OCI-LY1 (cell line): ENCODE data around the gene SLC3A2.
"Not testable (repeated sequence)": the region's sequence is repeated elsewhere in the genome, so short reads cannot be mapped to it uniquely, and the experiment has no call there.

Experiments used
- H2AFZ ChIP-seq: fragments of 200-600 bp; sonication (generic), shearing (Covaris generic); 2 replicates; pipeline ENCODE4 v1.6.0; 2014; ENCODE audit warnings: antibody characterized with exemption, mild to moderate bottlenecking, low read length
- H3F3A ChIP-seq: fragments of 200-600 bp; sonication (generic), shearing (Covaris generic); 2 replicates; pipeline ENCODE4 v1.6.0; 2014; ENCODE audit warnings: mild to moderate bottlenecking, antibody characterized with exemption, low read length, moderate library complexity; ENCODE audit not compliant: insufficient read depth
- H3K27ac ChIP-seq: fragments of 200-600 bp; sonication (generic); 2 replicates; pipeline ENCODE4 v1.5.1; 2014; ENCODE audit warnings: low read length, mixed run types, mild to moderate bottlenecking, low read depth; ENCODE audit not compliant: poor library complexity, severe bottlenecking
- H3K27me3 ChIP-seq: fragments of 200-600 bp; sonication (generic); 2 replicates; pipeline ENCODE4 v1.6.0; 2014; ENCODE audit warnings: antibody characterized with exemption, mild to moderate bottlenecking, low read length, moderate library complexity; ENCODE audit not compliant: insufficient read depth
- H3K36me3 ChIP-seq: fragments of 200-600 bp; sonication (generic); 2 replicates; pipeline ENCODE4 v1.6.1; 2014; ENCODE audit warnings: mild to moderate bottlenecking, antibody characterized with exemption, low read length, moderate library complexity, mixed read lengths; ENCODE audit not compliant: insufficient read depth
- H3K4me1 ChIP-seq: fragments of 200-600 bp; sonication (generic); 2 replicates; pipeline ENCODE4 v1.5.1; 2014; ENCODE audit warnings: mild to moderate bottlenecking, low read length, moderate library complexity; ENCODE audit not compliant: insufficient read depth, severe bottlenecking
- H3K4me2 ChIP-seq: fragments of 200-600 bp; sonication (generic), shearing (Covaris generic); 2 replicates; pipeline ENCODE4 v1.6.1; 2014; ENCODE audit warnings: low read length
- H3K4me3 ChIP-seq: fragments of 200-600 bp; sonication (generic); 2 replicates; pipeline ENCODE4 v1.5.1; 2014; ENCODE audit warnings: low read length, low read depth, mild to moderate bottlenecking, mixed read lengths; ENCODE audit not compliant: poor library complexity, severe bottlenecking
- H3K79me2 ChIP-seq: fragments of 200-600 bp; shearing (Covaris generic); 2 replicates; pipeline ENCODE4 v1.6.1; 2016; ENCODE audit warnings: mixed run types, low read length, mixed read lengths; ENCODE audit not compliant: insufficient read depth
- H3K9ac ChIP-seq: fragments of 200-600 bp; sonication (generic), shearing (Covaris generic); 2 replicates; pipeline ENCODE4 v1.6.1; 2014; ENCODE audit warnings: mild to moderate bottlenecking, low read length, mixed read lengths
- H3K9me2 ChIP-seq: fragments of 200-600 bp; sonication (generic), shearing (Covaris generic); 2 replicates; pipeline ENCODE4 v1.6.1; 2014; ENCODE audit warnings: low read depth, mild to moderate bottlenecking, low read length, mixed read lengths
- H3K9me3 ChIP-seq: fragments of 200-600 bp; shearing (Covaris generic); 2 replicates; pipeline ENCODE4 v1.6.1; 2014; ENCODE audit warnings: low read length, mixed read lengths
- H4K20me1 ChIP-seq: fragments of 200-600 bp; sonication (generic), shearing (Covaris generic); 2 replicates; pipeline ENCODE4 v1.6.0; 2016; ENCODE audit warnings: mild to moderate bottlenecking, low read length; ENCODE audit not compliant: insufficient read depth
- EZH2 ChIP-seq: fragments of 200-600 bp; sonication (generic), shearing (Covaris generic); IDR thresholded peaks from 2 replicates; pipeline ENCODE4 v1.8.0; 2017; ENCODE audit warnings: borderline replicate concordance, mixed run types, mild to moderate bottlenecking, antibody characterized with exemption, low read length, moderate library complexity, mixed read lengths
- TF ChIP-seq, protein P1 (sequence below): fragments of 200-600 bp; sonication (generic), shearing (Covaris generic); IDR thresholded peaks from 2 replicates; pipeline ENCODE4 v1.5.1; 2017; ENCODE audit warnings: mild to moderate bottlenecking, antibody characterized with exemption, low read length, moderate library complexity, mixed read lengths

SLC3A2 gene

DNA sequence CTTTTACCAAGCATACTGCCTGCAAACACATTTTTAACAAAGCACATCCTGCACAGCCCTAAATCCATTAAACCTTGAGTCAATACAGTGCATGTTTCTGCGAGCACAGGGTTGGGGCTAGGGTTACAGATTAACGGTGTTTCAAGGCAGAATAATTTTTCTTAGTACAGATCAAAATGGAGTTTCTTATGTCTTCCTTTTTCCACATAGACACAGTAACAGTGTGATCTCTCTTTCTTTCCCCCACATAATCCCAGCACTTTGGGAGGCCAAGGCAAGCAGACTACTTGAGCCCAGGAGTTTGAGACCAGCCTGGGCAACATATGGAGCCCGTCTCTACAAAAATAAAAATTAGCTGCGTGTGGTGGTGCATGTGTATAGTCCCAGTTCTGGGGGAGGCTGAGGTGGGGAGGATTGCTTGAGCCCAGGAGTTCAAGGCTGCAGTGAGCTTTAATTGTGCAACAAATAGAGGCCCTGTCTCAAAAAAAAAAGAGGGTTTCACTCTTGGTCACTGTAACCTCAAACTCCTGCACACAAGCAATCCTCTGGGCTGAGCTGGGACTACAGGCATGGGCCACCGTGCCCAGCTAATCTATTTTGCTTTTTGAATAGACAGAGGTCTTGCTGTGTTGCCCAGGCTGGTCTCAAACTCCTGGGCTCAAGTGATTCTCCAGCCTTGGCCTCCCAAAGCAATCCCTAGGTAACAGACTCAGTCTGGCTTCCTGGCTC is 19.7 kb upstream of the SLC3A2 start:
- no peak overlapping the region for H2AFZ ChIP-seq
- H3K4me3 ChIP-seq = no peak overlapping the region
- H3K9ac ChIP-seq = peak overlapping the region; percentile 9; the same call in 1 of the 2 replicates
- H3K9me3 ChIP-seq = no peaks in the 10 kb centered on the region
- no peaks in the 10 kb centered on the region for H3F3A ChIP-seq
- peak overlapping the region; percentile 73 for H3K27ac ChIP-seq
- H3K4me1 ChIP-seq = peaks cover 59% of the 10 kb centered on the region
- H3K27me3 ChIP-seq = no peaks in the 10 kb centered on the region
- H3K9me2 ChIP-seq = no peaks in the 10 kb centered on the region
- H3K36me3 ChIP-seq = peaks cover 36% of the 10 kb centered on the region
- peak overlapping the region; percentile 51 for H3K4me2 ChIP-seq
- TF ChIP-seq, protein P1, sequence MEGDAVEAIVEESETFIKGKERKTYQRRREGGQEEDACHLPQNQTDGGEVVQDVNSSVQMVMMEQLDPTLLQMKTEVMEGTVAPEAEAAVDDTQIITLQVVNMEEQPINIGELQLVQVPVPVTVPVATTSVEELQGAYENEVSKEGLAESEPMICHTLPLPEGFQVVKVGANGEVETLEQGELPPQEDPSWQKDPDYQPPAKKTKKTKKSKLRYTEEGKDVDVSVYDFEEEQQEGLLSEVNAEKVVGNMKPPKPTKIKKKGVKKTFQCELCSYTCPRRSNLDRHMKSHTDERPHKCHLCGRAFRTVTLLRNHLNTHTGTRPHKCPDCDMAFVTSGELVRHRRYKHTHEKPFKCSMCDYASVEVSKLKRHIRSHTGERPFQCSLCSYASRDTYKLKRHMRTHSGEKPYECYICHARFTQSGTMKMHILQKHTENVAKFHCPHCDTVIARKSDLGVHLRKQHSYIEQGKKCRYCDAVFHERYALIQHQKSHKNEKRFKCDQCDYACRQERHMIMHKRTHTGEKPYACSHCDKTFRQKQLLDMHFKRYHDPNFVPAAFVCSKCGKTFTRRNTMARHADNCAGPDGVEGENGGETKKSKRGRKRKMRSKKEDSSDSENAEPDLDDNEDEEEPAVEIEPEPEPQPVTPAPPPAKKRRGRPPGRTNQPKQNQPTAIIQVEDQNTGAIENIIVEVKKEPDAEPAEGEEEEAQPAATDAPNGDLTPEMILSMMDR = no peak
- no peak for TF ChIP-seq EZH2
- H4K20me1 ChIP-seq = no peaks in the 10 kb centered on the region
- peaks cover 63% of the 10 kb centered on the region for H3K79me2 ChIP-seq

DNA sequence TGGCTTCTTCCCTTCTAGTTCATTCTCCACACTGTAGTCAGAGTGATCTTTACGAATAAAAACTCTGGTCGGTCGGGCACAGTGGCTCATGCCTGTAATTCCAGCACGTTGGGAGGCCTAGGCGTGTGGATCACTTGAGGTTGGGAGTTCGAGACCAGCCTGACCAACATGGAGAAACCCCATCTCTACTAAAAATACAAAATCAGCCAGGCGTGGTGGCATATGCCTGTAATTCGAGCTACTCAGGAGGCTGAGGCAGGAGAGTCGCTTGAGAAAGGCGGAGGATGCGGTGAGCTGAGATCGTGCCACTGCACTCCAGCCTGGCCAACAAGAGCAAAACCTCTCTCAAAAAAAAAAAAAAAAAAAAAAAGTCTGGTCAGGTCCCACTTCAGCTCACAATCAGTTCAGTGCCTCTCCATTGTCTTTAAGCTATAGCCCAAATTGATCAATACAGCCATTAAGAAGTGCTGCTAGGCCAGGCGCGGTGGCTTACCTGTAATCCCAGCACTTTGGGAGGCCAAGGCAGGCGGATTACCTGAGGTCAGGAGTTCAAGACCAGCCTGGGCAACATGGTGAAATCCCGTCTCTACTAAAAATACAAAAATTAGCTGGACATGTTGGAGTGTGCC is 19.0 kb upstream of the SLC3A2 start:
- H3K9me3 ChIP-seq, H3F3A ChIP-seq, H3K27me3 ChIP-seq, H2AFZ ChIP-seq, H3K9me2 ChIP-seq, H4K20me1 ChIP-seq: not testable (repeated sequence)
- H3K27ac ChIP-seq = peak overlapping the region; percentile 73
- peak overlapping the region; percentile 51 for H3K4me2 ChIP-seq
- H3K9ac ChIP-seq = peak overlapping the region; percentile 23; the same call in 1 of the 2 replicates
- H3K4me3 ChIP-seq = peak overlapping the region; percentile 24
- peaks cover 43% of the 10 kb centered on the region for H3K36me3 ChIP-seq
- H3K4me1 ChIP-seq = peaks cover 59% of the 10 kb centered on the region
- peaks cover 63% of the 10 kb centered on the region for H3K79me2 ChIP-seq

DNA sequence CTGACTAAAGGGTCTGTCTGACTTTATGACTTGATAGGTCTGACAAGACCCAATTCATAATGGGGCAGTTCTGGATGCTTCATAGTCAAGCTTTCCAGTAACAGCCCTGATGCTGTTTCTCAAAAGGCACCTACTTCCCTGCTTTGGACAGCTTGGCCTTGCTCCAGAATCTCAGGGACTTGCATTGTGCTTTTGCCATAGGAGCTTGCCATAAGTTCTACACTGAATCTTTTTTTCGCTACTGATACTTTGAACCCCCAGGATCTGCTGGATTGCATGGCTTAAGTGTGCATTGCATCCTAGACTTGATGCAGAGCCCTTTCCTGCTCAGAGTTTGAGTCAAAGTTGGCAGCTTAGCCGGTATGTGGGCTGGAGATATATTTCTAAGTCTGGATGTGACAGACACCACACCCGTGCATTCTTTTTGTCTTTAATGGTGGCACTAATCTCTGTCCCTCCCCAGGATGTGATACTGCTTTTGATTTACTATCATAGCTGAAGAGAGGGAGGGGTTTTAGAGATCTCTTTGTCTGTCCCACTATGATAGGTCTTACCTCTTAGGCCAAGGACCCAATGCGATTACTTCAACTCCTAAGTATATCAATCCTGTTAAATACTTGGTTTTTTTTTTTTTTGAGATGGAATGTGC is 16.9 kb upstream of the SLC3A2 start:
- Histone ChIP-seq H3K36me3 (peaks cover 56% of the 10 kb centered on the region), H3K27me3 (no peaks in the 10 kb centered on the region), H3K9me2 (no peaks in the 10 kb centered on the region), H3K4me3 (no peak overlapping the region), H3K27ac (no peak overlapping the region), H3K4me2 (no peak overlapping the region), H3F3A (no peaks in the 10 kb centered on the region), H2AFZ (no peak overlapping the region), H4K20me1 (no peaks in the 10 kb centered on the region), H3K9me3 (no peaks in the 10 kb centered on the region), H3K79me2 (peaks cover 63% of the 10 kb centered on the region), H3K9ac (no peak overlapping the region; the same call in 1 of the 2 replicates), H3K4me1 (peaks cover 42% of the 10 kb centered on the region)
- no peak for TF ChIP-seq EZH2
- TF ChIP-seq, protein P1 = no peak
